ENCODE results near the gene PRSS22.

The PRSS22 gene

DNA sequence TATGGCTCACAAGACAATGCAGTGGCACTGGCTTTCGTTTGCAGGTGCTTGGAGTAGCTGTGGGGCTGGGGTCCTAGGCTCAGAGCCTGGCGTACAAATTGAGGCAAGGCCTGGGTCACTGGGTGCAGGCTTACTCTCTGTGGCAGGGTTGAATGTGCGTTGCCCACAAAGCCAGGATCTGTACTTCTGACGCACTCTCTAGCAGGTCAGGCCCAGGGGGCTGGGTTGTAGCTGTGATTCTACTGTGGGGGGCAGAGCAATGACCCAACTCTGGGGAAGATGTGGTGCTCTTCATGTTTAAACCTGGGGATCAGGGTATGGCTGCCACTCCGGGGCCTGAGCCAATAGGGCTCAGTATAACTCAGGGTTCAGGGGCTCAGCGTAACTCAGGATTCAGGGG is 47.3 kb downstream of the PRSS22 start:
- Histone ChIP-seq H3K36me3 (ENCODE audit: insufficient read depth, low read length) (no peaks in the 10 kb centered on the region), H3K9me3 (ENCODE audit: control insufficient read depth, insufficient read depth, low read length) (no peaks in the 10 kb centered on the region), H3K9ac (ENCODE audit: low read depth, low read length) (no peak overlapping the region), H3K4me1 (ENCODE audit: insufficient read depth, low read length) (peaks cover 8% of the 10 kb centered on the region; the same call in 1 of the 2 replicates)

DNA sequence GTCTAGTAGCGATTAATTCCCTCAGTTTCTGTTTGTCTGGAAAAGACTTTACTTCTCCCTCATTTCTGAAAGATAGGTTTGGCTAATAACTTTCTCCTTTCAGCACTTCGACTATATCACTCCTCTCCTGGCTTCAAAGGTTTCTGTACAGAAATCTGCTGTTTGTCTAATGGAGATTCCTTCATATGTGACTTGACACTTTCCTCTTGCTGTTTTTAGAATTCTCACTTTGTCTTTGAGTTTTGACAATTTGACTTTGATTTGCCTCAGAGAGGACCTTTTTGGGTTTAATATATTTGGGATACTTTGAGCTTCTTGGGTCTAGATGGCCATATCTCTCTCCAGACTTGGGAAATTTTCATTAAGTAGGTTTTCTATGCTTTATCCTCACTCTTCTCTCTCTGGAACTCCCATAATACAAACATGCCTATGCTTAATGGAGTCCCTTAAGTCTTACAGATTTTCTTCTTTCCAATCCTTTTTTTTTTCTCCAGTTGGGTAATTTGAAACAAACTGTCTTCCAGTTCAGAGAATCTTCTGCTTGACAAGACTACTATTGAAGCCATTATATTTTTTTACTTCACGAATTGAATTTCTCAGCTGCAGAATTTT is 48.7 kb downstream of the PRSS22 start:
- no peaks in the 10 kb centered on the region for H3K36me3 ChIP-seq (ENCODE audit: insufficient read depth, low read length)
- no peak overlapping the region for H3K9ac ChIP-seq (ENCODE audit: low read depth, low read length)
- H3K9me3 ChIP-seq (ENCODE audit: control insufficient read depth, insufficient read depth, low read length): peaks cover 10% of the 10 kb centered on the region
- peaks cover 8% of the 10 kb centered on the region; the same call in 1 of the 2 replicates for H3K4me1 ChIP-seq (ENCODE audit: insufficient read depth, low read length)

DNA sequence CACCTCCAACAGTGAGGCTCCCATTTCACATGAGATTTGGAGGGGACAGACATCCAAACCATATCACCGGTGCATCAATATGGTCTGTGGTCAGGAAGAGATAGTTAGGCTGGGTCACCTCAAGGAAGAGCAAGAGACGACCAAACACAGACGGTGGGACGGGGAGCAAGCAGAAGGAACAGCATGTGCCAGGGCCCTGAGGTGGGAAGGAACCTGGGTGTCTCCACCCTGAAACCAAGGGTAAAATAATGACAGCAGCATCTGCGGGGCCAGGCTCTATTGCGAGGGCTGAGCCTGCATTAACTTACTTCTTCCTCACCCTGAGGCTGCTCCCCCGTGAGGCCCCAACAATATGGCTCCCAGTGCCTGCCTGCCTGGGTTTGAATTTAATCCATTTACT is 49.8 kb downstream of the PRSS22 start:
- H3K9ac ChIP-seq (ENCODE audit: low read depth, low read length): no peak overlapping the region
- H3K36me3 ChIP-seq (ENCODE audit: insufficient read depth, low read length): no peaks in the 10 kb centered on the region
- H3K4me1 ChIP-seq (ENCODE audit: insufficient read depth, low read length): peaks cover 8% of the 10 kb centered on the region; the same call in 1 of the 2 replicates
- peaks cover 19% of the 10 kb centered on the region for H3K9me3 ChIP-seq (ENCODE audit: control insufficient read depth, insufficient read depth, low read length)

DNA sequence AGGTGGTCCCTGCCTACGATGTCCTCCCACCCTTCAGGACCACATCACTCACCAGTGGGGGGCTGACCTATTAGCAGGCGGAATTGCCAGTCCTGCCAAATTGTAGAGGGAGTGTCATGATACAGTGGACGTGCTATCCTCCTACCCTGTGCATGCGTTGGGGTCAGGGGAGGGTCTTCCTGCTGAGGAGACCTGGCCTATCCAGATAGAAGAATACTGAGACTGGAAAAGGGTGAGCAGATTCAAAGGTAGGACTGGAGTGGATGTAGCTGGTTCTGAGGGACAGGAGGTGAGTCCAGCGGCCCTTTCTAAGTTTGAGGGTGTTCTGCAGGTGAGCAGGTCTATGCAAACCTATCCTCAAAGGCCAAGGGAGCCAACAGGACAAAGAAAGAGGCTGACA is 51.7 kb downstream of the PRSS22 start:
- Histone ChIP-seq H3K36me3 (ENCODE audit: insufficient read depth, low read length) (no peaks in the 10 kb centered on the region), H3K4me1 (ENCODE audit: insufficient read depth, low read length) (no peaks in the 10 kb centered on the region), H3K9me3 (ENCODE audit: control insufficient read depth, insufficient read depth, low read length) (peaks cover 19% of the 10 kb centered on the region), H3K9ac (ENCODE audit: low read depth, low read length) (no peak overlapping the region)

DNA sequence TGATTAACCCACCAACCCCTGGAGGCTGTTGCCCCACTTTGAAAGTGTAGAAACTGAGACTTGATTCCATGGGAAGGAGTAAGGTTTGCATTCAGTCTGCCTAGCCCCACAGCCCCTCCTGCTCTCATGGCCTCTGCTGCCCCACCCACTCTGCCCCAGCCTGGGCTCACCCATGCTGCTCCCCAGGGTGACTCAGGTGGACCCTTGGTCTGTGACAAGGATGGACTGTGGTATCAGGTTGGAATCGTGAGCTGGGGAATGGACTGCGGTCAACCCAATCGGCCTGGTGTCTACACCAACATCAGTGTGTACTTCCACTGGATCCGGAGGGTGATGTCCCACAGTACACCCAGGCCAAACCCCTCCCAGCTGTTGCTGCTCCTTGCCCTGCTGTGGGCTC is 53.2 kb downstream of the PRSS22 start:
- no peaks in the 10 kb centered on the region for H3K4me1 ChIP-seq (ENCODE audit: insufficient read depth, low read length)
- H3K36me3 ChIP-seq (ENCODE audit: insufficient read depth, low read length): no peaks in the 10 kb centered on the region
- peaks cover 19% of the 10 kb centered on the region for H3K9me3 ChIP-seq (ENCODE audit: control insufficient read depth, insufficient read depth, low read length)
- H3K9ac ChIP-seq (ENCODE audit: low read depth, low read length): no peak overlapping the region

DNA sequence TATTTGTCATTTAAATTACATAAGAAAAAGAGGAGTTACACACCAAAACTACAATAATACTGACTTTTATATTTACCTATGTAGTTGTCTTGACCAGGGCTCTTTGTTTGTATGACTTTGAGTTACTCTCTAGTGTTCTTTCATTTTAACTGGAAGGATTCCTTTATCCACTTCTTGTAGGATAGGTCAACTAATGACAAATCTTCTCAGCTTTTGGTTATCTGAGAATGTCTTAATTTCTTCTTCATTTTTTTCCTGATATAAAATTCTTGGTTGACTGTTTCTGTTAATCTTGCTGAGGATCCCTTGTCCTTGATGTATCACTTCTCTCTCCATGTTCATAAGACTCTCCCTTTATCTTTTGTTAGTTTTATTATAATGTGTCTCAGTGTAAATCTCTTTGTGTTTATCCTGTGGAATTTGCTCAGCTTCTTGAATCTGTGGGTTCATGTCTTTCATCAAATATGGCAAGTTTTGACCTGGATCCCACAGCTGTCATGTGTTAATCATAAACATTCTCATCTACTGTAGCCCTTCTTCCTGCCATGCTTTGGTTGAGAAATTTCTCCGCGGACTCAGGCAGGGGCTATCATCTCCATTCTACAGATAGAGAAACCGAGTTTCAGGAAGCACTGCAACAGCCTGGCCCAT is 54.3 kb downstream of the PRSS22 start:
- no peak overlapping the region for H3K9ac ChIP-seq (ENCODE audit: low read depth, low read length)
- H3K36me3 ChIP-seq (ENCODE audit: insufficient read depth, low read length): no peaks in the 10 kb centered on the region
- H3K9me3 ChIP-seq (ENCODE audit: control insufficient read depth, insufficient read depth, low read length): peaks cover 19% of the 10 kb centered on the region
- H3K4me1 ChIP-seq (ENCODE audit: insufficient read depth, low read length): no peaks in the 10 kb centered on the region

Data from ES-I3 (cell line).